NCI-H748 (cell line): ENCODE data around the gene SULT1A4.
"Not testable (repeated sequence)": the region's sequence is repeated elsewhere in the genome, so short reads cannot be mapped to it uniquely, and the experiment has no call there.

Experiments used
- DNase-seq: peaks from one replicate; lab custom pipeline; 2025; ENCODE audit not compliant: unreplicated experiment; lab: John Stamatoyannopoulos, UW

Gene SULT1A4

GRCh38 chr16:29459706-29460646 is at the start of gene SULT1A4:
Gene SULT1A4 (plus strand): TSS chr16:29459913. CDS start chr16:29461386, 1,473 bp downstream.
- not testable (repeated sequence) for DNase-seq

GRCh38 chr16:29423587-29423986 is 36.1 kb upstream of the SULT1A4 start:
- DNase-seq, result not testable (repeated sequence)

DNA sequence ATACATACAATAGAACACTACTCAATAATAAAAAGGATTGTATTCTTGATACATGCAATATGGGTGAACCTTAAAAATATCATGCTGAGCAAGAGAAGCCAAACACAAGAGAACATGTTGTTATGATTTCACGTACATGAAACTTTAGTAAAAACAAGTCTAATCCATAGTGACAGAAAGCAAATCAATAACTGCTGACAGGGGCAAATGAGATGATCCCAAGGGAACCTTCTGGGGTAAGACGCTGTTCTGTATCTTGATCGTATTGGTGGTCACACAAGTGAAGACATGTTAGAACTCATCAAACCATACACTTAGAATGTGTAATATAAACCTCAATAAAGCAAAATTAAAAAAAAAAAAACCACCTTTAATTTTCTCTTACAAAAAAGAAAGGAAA is 34.3 kb upstream of the SULT1A4 start:
- not testable (repeated sequence) for DNase-seq

DNA sequence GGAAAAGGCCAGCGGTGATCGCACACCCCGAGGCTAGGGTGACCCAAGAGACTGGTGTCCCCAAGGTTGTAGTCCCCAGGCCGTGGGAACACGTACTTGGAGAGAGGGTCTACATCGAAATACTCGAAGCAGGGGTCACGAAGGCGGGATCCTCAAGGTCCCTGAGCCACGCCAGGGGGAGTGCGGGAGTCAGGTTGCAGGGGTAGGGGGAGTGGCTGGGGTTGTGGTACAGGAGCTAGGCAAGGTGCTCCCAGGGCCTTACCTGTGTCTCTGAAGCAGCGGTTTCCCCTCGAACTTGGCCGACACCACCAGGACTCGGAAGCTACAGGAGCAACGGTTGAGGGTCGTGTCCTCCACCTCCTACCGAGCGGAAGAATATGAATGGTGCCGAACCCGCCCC is 6.0 kb upstream of the SULT1A4 start:
- not testable (repeated sequence) for DNase-seq

- not testable (repeated sequence) for DNase-seq
Measured at GRCh38 chr16:29454269-29454668, 5.4 kb upstream of the SULT1A4 start, which contains the start of the genes BOLA2 and SLX1B. Gene BOLA2 (minus strand): TSS chr16:29454351. CDS start chr16:29454253, 98 bp downstream. Gene SLX1B (plus strand): TSS chr16:29454533.

DNA sequence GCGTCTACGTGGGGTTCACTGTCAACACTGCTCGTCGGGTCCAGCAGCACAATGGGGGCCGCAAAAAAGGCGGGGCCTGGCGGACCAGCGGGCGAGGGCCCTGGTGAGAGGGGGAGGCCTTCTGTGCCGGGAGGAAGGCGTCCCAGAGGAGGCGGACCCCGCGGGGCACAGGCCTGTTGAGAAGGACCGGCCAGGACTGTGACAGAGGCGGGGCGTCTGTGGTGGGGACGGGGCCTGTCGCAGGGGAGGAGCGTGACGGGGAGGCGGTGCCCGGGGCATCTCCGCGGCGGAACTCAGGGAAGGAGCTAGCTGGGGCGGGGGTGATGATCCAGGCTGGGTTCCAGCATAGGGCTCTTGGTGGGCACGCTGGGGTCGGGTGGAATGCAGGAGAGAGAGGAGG is 4.9 kb upstream of the SULT1A4 start:
- DNase-seq, result not testable (repeated sequence)

- DNase-seq, result not testable (repeated sequence)
Measured at GRCh38 chr16:29457660-29458059, 2.1 kb upstream of the SULT1A4 start.

DNA sequence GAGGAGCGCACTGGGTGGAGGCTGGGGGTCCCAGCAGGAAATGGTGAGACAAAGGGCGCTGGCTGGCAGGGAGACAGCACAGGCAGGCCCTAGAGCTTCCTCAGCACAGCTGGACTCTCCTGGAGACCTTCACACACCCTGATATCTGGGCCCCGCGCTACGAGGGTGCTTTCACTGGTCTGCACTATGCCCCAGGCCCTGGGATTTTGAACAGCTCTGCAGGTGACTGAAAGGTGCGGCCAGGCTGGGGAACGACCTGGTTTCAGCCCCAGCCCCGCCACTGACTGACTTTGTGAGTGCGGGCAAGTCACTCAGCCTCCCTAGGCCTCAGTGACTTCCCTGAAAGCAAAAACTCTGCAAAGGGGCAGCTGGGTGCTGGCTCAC is 926 bp downstream of the SULT1A4 start:
- not testable (repeated sequence) for DNase-seq

GRCh38 chr16:29465985-29466824 is 6.5 kb downstream of the SULT1A4 start:
- DNase-seq, result not testable (repeated sequence)

GRCh38 chr16:29466904-29467303 is 7.2 kb downstream of the SULT1A4 start:
- DNase-seq, result not testable (repeated sequence)

- not testable (repeated sequence) for DNase-seq
Measured at GRCh38 chr16:29467654-29468366, 8.1 kb downstream of the SULT1A4 start.

DNA sequence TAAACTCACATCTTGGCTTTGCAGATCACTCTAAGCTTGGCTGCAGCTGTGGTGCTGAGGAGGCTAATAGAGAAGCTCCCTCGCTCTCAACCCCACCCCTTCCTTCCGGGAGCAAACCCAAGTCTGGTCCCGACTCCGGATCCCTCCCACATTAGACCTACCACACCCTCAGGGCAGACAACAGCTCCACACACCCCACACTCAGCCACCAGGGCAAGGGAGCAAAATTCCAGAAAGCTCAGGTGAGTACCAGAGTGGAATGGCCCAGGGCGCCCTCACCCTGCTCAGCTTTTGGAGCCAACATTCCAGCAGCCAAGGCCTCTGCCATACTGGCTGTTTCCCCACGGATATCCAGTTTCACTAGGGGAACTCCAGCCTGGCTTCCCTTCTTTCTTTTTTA is 9.9 kb downstream of the SULT1A4 start:
- not testable (repeated sequence) for DNase-seq

- not testable (repeated sequence) for DNase-seq
Measured at GRCh38 chr16:29472065-29472464, 12.4 kb downstream of the SULT1A4 start.

DNA sequence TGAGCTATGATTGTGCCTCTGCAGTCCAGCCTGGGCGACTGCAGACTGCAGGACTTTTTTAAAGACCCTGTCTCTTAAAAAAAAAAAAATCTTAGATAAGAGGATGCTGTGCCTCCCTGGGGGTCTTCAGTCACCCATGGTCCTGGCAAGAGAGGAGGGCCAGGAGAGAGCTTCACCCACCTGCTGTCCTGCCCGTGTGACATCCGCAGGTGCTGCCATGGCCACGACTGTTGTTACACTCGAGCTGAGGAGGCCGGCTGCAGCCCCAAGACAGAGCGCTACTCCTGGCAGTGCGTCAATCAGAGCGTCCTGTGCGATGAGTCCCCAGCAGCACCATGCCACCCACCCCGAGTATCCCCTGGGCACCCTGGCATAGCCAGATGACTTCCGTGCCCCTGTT is 22.6 kb downstream of the SULT1A4 start:
- DNase-seq, result not testable (repeated sequence)

GRCh38 chr16:29506308-29506707 is 46.6 kb downstream of the SULT1A4 start, which contains the start of gene NPIPB12:
Gene NPIPB12 (minus strand): TSS chr16:29506408.
- not testable (repeated sequence) for DNase-seq
